IMR-90 (cell line): ENCODE results near the gene MRM2.

Experiments
- CEBPB ChIP-seq: IDR thresholded peaks from 2 replicates; pipeline ENCODE4 v1.6.1; 2012; ENCODE audit warnings: low read depth, low read length, improper control_type of control experiment
- CTCF ChIP-seq: conservative IDR thresholded peaks from 2 replicates; pipeline ENCODE4 v1.5.1; 2012; ENCODE audit warnings: mild to moderate bottlenecking, low read depth, low read length, improper control_type of control experiment
- ELK1 ChIP-seq: fragments of 150-350 bp; IDR thresholded peaks from 2 replicates; pipeline ENCODE4 v1.6.1; 2016; ENCODE audit warnings: low read depth, mild to moderate bottlenecking, low read length, moderate library complexity, borderline replicate concordance
- FOS ChIP-seq: fragments of 150-350 bp; IDR thresholded peaks from 2 replicates; pipeline ENCODE4 v1.6.1; 2016; ENCODE audit warnings: low read depth, low read length
- MAFK ChIP-seq: IDR thresholded peaks from 2 replicates; pipeline ENCODE4 v1.6.1; 2012; ENCODE audit warnings: low read depth, low read length, improper control_type of control experiment
- MAZ ChIP-seq: IDR thresholded peaks from 2 replicates; pipeline ENCODE4 v1.6.1; 2012; ENCODE audit warnings: low read depth, mild to moderate bottlenecking, low read length, improper control_type of control experiment, moderate library complexity, borderline replicate concordance
- POLR2A ChIP-seq: IDR thresholded peaks from 2 replicates; pipeline ENCODE4 v1.6.1; 2012; ENCODE audit warnings: mild to moderate bottlenecking, low read depth, low read length
- RAD21 ChIP-seq: IDR thresholded peaks from 2 replicates; pipeline ENCODE4 v1.6.1; 2012; ENCODE audit warnings: low read length, improper control_type of control experiment
- RCOR1 ChIP-seq: IDR thresholded peaks from 2 replicates; pipeline ENCODE4 v1.6.1; 2012; ENCODE audit warnings: mild to moderate bottlenecking, low read length, improper control_type of control experiment; ENCODE audit not compliant: insufficient replicate concordance
- RFX5 ChIP-seq: IDR thresholded peaks from 2 replicates; pipeline ENCODE4 v1.8.0; 2012; ENCODE audit warnings: low read depth, mild to moderate bottlenecking, low read length, moderate library complexity

- TF ChIP-seq POLR2A = no peak
- no peak for TF ChIP-seq CTCF
- no peak for TF ChIP-seq RAD21
- no peak for TF ChIP-seq RCOR1
- TF ChIP-seq ELK1 = no peak
- no peak for TF ChIP-seq MAFK
- no peak for TF ChIP-seq MAZ
- TF ChIP-seq FOS = no peak
- no peak for TF ChIP-seq CEBPB
- TF ChIP-seq RFX5 = no peak
These were observed 46.4 kb downstream of the MRM2 start for GRCh38 chr7:2195400-2196246.
